Gastrocnemius medialis (tissue), 4 donors: ENCODE results near the gene MAPK1.

Experiments
- CTCF ChIP-seq, 5 experiments: fragments of 450-650 bp in 3 of 5; fragments of 200-600 bp in 2 of 5; sonication (generic) in 2 of 5; IDR thresholded peaks in 4 of 5; conservative IDR thresholded peaks in 1 of 5; 1 replicate in 4 of 5; 2 replicates in 1 of 5; pipeline ENCODE4 v1.5.1; 2016 to 2019; ENCODE audit warnings: antibody characterized with exemption in 5 of 5, mild to moderate bottlenecking in 3 of 5, moderate library complexity in 3 of 5
- POLR2A ChIP-seq, 2 donors: fragments of 450-650 bp; IDR thresholded peaks; one replicate each; pipeline ENCODE4 v1.6.1; 2017; ENCODE audit warnings: antibody characterized with exemption in 2 of 2, mild to moderate bottlenecking in 2 of 2, moderate library complexity in 2 of 2

- no peak for TF ChIP-seq CTCF (IDR thresholded peaks at IDR 0.05 in 4 of 5, conservative IDR thresholded peaks at IDR 0.05 in 1 of 5)
- no peak for TF ChIP-seq POLR2A (IDR thresholded peaks at IDR 0.05)
Observed at GRCh38 chr22:21856197-21856596, 11.2 kb downstream of the MAPK1 start.
